Nephron progenitor cell (in vitro differentiated cells): Measurements from ENCODE around the gene ODF4.
A peak's percentile ranks its signal among the peaks of the same experiment; 100 is the strongest.
"Not testable (repeated sequence)": the region's sequence is repeated elsewhere in the genome, so short reads cannot be mapped to it uniquely, and the experiment has no call there.

ENCODE experiments used
- DNase-seq: peaks from one replicate; pipeline ENCODE4 v3.0.0; 2021
- H3K27ac Mint-ChIP-seq: 2 replicates; pipeline ENCODE4 v1.8.0; 2021; ENCODE audit warnings: mild to moderate bottlenecking, moderate library complexity, mixed read lengths
- H3K27me3 Mint-ChIP-seq: 2 replicates; pipeline ENCODE4 v1.8.0; 2021; ENCODE audit warnings: mild to moderate bottlenecking, low read depth, mixed read lengths; ENCODE audit not compliant: poor library complexity
- H3K36me3 Mint-ChIP-seq: 2 replicates; pipeline ENCODE4 v1.8.0; 2021; ENCODE audit warnings: low read depth, mixed read lengths
- H3K4me1 Mint-ChIP-seq: 2 replicates; pipeline ENCODE4 v1.8.0; 2021; ENCODE audit warnings: mixed read lengths
- H3K4me3 Mint-ChIP-seq: 2 replicates; pipeline ENCODE4 v1.8.0; 2021; ENCODE audit warnings: mild to moderate bottlenecking, moderate library complexity, mixed read lengths
- H3K9me3 Mint-ChIP-seq: 2 replicates; pipeline ENCODE4 v1.8.0; 2021; ENCODE audit warnings: mild to moderate bottlenecking, moderate library complexity, mixed read lengths
- CTCF ChIP-seq: fragments of 200-600 bp; sonication (generic); IDR thresholded peaks from 2 replicates; pipeline ENCODE4 v1.5.0; 2021; ENCODE audit warnings: antibody characterized with exemption

Gene ODF4

GRCh38 chr17:8345052-8345690, 5.5 kb downstream of the ODF4 start:
- peak overlapping the region; percentile 93 for H3K27ac Mint-ChIP-seq
- DNase-seq: no peak
- no peaks in the 10 kb centered on the region for H3K36me3 Mint-ChIP-seq
- H3K9me3 Mint-ChIP-seq: no peaks in the 10 kb centered on the region
- H3K27me3 Mint-ChIP-seq: no peaks in the 10 kb centered on the region
- no peak for TF ChIP-seq CTCF
- H3K4me3 Mint-ChIP-seq: no peak overlapping the region
- peaks cover 12% of the 10 kb centered on the region for H3K4me1 Mint-ChIP-seq

GRCh38 chr17:8345951-8346665, 6.5 kb downstream of the ODF4 start:
- Mint-ChIP-seq H3K27me3 (no peaks in the 10 kb centered on the region), H3K9me3 (no peaks in the 10 kb centered on the region), H3K36me3 (no peaks in the 10 kb centered on the region), H3K4me3 (no peak overlapping the region), H3K4me1 (peaks cover 12% of the 10 kb centered on the region), H3K27ac (no peak overlapping the region)
- no peak for DNase-seq
- TF ChIP-seq CTCF: no peak

GRCh38 chr17:8347001-8347400, 7.4 kb downstream of the ODF4 start:
- H3K9me3 Mint-ChIP-seq, H3K4me3 Mint-ChIP-seq, DNase-seq, H3K36me3 Mint-ChIP-seq, H3K4me1 Mint-ChIP-seq, H3K27ac Mint-ChIP-seq, H3K27me3 Mint-ChIP-seq: not testable (repeated sequence)

- DNase-seq: no peak
- no peak for TF ChIP-seq CTCF
- H3K9me3 Mint-ChIP-seq: peaks cover under 1% of the 10 kb centered on the region
- no peak overlapping the region for H3K4me3 Mint-ChIP-seq
- H3K27ac Mint-ChIP-seq: no peak overlapping the region
- no peaks in the 10 kb centered on the region for H3K36me3 Mint-ChIP-seq
- H3K27me3 Mint-ChIP-seq: peaks cover 6% of the 10 kb centered on the region
- peaks cover 13% of the 10 kb centered on the region for H3K4me1 Mint-ChIP-seq
These were observed 10.7 kb downstream of the ODF4 start for GRCh38 chr17:8350339-8350738.

- Mint-ChIP-seq H3K4me3 (no peak overlapping the region), H3K27me3 (peaks cover 9% of the 10 kb centered on the region), H3K36me3 (peaks cover 13% of the 10 kb centered on the region), H3K27ac (no peak overlapping the region), H3K4me1 (peaks cover 14% of the 10 kb centered on the region), H3K9me3 (peaks cover 14% of the 10 kb centered on the region)
- TF ChIP-seq CTCF: no peak
- no peak for DNase-seq
These were observed 14.1 kb downstream of the ODF4 start for GRCh38 chr17:8353736-8354135.

GRCh38 chr17:8354236-8354635, 14.6 kb downstream of the ODF4 start:
- Mint-ChIP-seq H3K27ac (no peak overlapping the region), H3K27me3 (peaks cover 10% of the 10 kb centered on the region), H3K36me3 (peaks cover 16% of the 10 kb centered on the region), H3K4me3 (no peak overlapping the region), H3K4me1 (peaks cover 19% of the 10 kb centered on the region), H3K9me3 (peaks cover 14% of the 10 kb centered on the region)
- no peak for DNase-seq
- TF ChIP-seq CTCF: no peak
